Epithelial cell of umbilical artery (primary cell): ENCODE results near the gene TRIM52. TPM values are rescaled to one million over a fixed set of nuclear protein-coding genes. Genes with fewer than 3 reads are reported as not detected.

Experiments used
- total RNA-seq: library from RNA; depleted of rRNA; stranded (reverse); fragments of >200 nt; gene quantifications from 2 replicates; pipeline ENCODE4 v1.2.3, GENCODE V29; 2014

Gene TRIM52
- 5.8 and 6.5 TPM in 2 replicates for total RNA-seq

GRCh38 chr5:181260720-181261319, at the start of gene TRIM52:
TSS of gene TRIM52 (minus strand) at chr5:181261143. CDS start at chr5:181260813, 330 bp downstream.

GRCh38 chr5:181243564-181244343, 17.2 kb downstream of the TRIM52 start, which contains the start of gene RACK1:
TSS of gene RACK1 (minus strand) at chr5:181243906. CDS start at chr5:181243800, 106 bp downstream.

GRCh38 chr5:181223058-181223728, 37.8 kb downstream of the TRIM52 start, which contains the start of gene TRIM41:
TSS of gene TRIM41 (plus strand) at chr5:181223281. CDS start at chr5:181224000, 719 bp downstream.

Other genes starting within 250 kb of the TRIM52 start
- gene BTNL9, start 220.9 kb downstream of the TRIM52 start, total RNA-seq, result 0.32 TPM in 1 of 2 replicates, not detected in the other
- not detected in 2 replicates for gene OR2V1, start 130.0 kb downstream of the TRIM52 start, total RNA-seq
- not detected in 2 replicates for gene OR2V2, start 113.6 kb downstream of the TRIM52 start, total RNA-seq
- 14.3 and 14.6 TPM in 2 replicates for gene TRIM7, start 55.9 kb downstream of the TRIM52 start, total RNA-seq
- gene TRIM41, start 37.9 kb downstream of the TRIM52 start, total RNA-seq, result 7.8 and 8.1 TPM in 2 replicates
- 2,767 and 4,648 TPM in 2 replicates for gene RACK1, start 17.2 kb downstream of the TRIM52 start, total RNA-seq
- not detected in 2 replicates for gene OR4F3, start 106.1 kb upstream of the TRIM52 start, total RNA-seq